ENCODE data around the gene TMEM209. TPM values are rescaled to one million over a fixed set of nuclear protein-coding genes. Genes with fewer than 3 reads are reported as not detected.
A peak's percentile ranks its signal among the peaks of the same experiment; 100 is the strongest.

Gene TMEM209
- total RNA-seq, 1 experiment from 2014 or later, result 21.0 TPM

DNA sequence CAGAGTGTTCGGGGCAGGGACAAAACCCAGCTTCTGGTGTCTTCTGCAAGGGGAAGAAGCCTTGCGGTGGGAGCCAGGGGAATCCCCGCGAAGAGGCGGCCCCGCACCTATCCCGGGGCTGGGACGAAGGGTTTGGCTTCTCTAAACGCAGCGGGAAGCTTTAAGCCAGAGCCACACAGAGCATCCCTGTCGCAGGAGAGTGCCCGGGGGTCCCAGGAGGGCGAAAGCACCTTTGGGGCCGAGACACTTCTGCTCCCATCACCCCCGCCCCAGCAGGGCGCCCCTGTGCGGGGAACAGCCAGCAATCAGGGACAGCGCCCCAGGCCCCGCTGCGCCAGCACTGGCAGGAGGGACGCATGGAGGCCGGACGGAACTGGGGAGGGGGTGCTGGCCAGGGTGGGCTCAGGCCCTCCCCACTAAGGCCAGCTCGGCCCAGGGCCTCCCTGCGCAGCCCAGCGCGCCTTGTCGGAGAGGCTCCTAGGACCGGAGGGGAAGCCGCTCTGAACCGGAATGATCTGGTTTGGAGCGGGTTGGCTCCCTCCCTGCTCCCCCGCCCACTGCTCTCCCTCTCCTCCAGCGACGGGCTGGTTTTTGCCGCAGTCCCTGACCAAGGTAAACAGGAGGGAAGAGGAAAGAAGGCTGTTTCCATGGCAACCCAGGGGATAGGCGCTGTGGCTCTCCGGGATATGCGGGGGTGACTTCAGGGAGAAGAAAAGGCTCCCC, 63.9 kb downstream of the TMEM209 start (continued):
- TF ChIP-seq ZSCAN18 (CRISPR knock-in tag; IDR thresholded peaks at IDR 0.05) (no peak), ZNF281 (CRISPR knock-in tag; IDR thresholded peaks at IDR 0.05) (peak; percentile 46; the same call in 1 of the 2 replicates), NFE2L1 (CRISPR knock-in tag; IDR thresholded peaks at IDR 0.05) (no peak), ZNF532 (CRISPR knock-in tag; IDR thresholded peaks at IDR 0.05; ENCODE audit: borderline replicate concordance) (no peak), TEAD4 (CRISPR knock-in tag; IDR thresholded peaks at IDR 0.05) (no peak), STAT6 (CRISPR knock-in tag; conservative IDR thresholded peaks at IDR 0.05; ENCODE audit: low read depth) (no peak), AR (CRISPR knock-in tag; IDR thresholded peaks at IDR 0.05) (no peak), ZBTB21 (CRISPR knock-in tag; IDR thresholded peaks at IDR 0.05; ENCODE audit: borderline replicate concordance) (no peak), OVOL2 (CRISPR knock-in tag; IDR thresholded peaks at IDR 0.05; ENCODE audit: borderline replicate concordance) (no peak), GRHL2 (CRISPR knock-in tag; IDR thresholded peaks at IDR 0.05; ENCODE audit: insufficient replicate concordance, severe bottlenecking) (no peak), EMX1 (CRISPR knock-in tag; IDR thresholded peaks at IDR 0.05) (no peak), FOXK1 (CRISPR knock-in tag; IDR thresholded peaks at IDR 0.05) (peak; percentile 77; the same call in 1 of the 2 replicates), ATF6 (CRISPR knock-in tag; IDR thresholded peaks at IDR 0.05) (no peak), ZNF671 (CRISPR knock-in tag; IDR thresholded peaks at IDR 0.05) (0 out of 2 replicates have a peak, but pooled peaks have one; percentile 5)
- TF ChIP-seq, protein P1, sequence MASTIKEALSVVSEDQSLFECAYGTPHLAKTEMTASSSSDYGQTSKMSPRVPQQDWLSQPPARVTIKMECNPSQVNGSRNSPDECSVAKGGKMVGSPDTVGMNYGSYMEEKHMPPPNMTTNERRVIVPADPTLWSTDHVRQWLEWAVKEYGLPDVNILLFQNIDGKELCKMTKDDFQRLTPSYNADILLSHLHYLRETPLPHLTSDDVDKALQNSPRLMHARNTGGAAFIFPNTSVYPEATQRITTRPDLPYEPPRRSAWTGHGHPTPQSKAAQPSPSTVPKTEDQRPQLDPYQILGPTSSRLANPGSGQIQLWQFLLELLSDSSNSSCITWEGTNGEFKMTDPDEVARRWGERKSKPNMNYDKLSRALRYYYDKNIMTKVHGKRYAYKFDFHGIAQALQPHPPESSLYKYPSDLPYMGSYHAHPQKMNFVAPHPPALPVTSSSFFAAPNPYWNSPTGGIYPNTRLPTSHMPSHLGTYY (CRISPR knock-in tag; IDR thresholded peaks at IDR 0.05), result no peak
- TF ChIP-seq, protein P2, sequence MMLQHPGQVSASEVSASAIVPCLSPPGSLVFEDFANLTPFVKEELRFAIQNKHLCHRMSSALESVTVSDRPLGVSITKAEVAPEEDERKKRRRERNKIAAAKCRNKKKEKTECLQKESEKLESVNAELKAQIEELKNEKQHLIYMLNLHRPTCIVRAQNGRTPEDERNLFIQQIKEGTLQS (CRISPR knock-in tag; conservative IDR thresholded peaks at IDR 0.05), result no peak
- TF ChIP-seq, protein P3, sequence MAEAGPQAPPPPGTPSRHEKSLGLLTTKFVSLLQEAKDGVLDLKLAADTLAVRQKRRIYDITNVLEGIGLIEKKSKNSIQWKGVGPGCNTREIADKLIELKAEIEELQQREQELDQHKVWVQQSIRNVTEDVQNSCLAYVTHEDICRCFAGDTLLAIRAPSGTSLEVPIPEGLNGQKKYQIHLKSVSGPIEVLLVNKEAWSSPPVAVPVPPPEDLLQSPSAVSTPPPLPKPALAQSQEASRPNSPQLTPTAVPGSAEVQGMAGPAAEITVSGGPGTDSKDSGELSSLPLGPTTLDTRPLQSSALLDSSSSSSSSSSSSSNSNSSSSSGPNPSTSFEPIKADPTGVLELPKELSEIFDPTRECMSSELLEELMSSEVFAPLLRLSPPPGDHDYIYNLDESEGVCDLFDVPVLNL (CRISPR knock-in tag; IDR thresholded peaks at IDR 0.05; ENCODE audit: borderline replicate concordance, low read depth), result no peak
